GM10847 (cell line): ENCODE measurements around the gene TJAP1.

Source experiments
- POLR2A ChIP-seq: IDR thresholded peaks from 2 replicates; pipeline ENCODE4 v1.6.1; 2011; ENCODE audit not compliant: insufficient read length; ENCODE audit errors: extremely low read depth

Gene TJAP1, protein sequence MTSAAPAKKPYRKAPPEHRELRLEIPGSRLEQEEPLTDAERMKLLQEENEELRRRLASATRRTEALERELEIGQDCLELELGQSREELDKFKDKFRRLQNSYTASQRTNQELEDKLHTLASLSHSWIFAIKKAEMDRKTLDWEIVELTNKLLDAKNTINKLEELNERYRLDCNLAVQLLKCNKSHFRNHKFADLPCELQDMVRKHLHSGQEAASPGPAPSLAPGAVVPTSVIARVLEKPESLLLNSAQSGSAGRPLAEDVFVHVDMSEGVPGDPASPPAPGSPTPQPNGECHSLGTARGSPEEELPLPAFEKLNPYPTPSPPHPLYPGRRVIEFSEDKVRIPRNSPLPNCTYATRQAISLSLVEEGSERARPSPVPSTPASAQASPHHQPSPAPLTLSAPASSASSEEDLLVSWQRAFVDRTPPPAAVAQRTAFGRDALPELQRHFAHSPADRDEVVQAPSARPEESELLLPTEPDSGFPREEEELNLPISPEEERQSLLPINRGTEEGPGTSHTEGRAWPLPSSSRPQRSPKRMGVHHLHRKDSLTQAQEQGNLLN

GRCh38 chr6:43477235-43478007 is at the start of gene TJAP1:
TJAP1 (plus strand) TSS chr6:43477570; CDS start chr6:43499002, 21,432 bp downstream.
- TF ChIP-seq POLR2A: peak; percentile 88

- no peak for TF ChIP-seq POLR2A
Observed at GRCh38 chr6:43428112-43428570, 49.2 kb upstream of the TJAP1 start.

- TF ChIP-seq POLR2A: no peak
Observed at GRCh38 chr6:43428874-43429273, 48.5 kb upstream of the TJAP1 start.

- no peak for TF ChIP-seq POLR2A
Observed at GRCh38 chr6:43432009-43432945, 45.1 kb upstream of the TJAP1 start.

DNA sequence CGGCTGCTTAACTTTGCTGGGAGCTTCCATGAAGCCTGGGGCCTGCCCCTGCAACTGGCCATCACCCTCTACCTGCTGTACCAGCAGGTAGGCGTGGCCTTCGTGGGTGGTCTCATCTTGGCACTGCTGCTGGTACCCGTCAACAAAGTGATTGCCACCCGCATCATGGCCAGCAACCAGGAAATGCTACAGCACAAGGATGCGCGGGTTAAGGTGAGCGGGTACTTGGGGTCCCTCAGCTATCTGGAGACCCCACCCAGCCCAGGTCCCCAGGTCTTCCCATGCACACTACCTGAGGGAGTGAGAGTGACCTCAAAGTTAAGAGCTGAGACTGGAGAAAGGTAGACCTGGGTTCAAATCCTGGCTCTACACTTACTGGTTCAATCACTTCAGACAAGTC is 44.2 kb upstream of the TJAP1 start:
- TF ChIP-seq POLR2A: no peak

- no peak for TF ChIP-seq POLR2A
Observed at GRCh38 chr6:43434001-43434840, 43.1 kb upstream of the TJAP1 start.

DNA sequence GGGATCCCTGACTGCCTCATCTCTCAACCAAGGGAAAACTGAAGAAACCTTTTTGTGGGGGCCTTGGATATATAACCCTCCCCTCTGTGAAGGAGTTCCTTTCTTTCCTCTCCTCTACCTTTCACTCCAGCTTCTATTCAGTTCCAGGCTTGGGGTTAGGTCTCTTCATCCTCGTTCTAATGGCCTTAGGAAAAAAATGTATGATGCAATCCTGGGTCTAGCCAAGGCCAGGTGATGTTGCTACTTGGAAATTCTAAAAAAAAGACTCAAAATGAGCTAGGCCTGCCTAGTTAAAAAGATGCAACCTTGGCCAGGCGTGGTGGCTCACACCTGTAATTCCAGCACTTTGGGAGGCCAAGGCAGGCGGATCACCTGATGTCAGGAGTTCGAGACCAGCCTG is 42.4 kb upstream of the TJAP1 start:
- no peak for TF ChIP-seq POLR2A

DNA sequence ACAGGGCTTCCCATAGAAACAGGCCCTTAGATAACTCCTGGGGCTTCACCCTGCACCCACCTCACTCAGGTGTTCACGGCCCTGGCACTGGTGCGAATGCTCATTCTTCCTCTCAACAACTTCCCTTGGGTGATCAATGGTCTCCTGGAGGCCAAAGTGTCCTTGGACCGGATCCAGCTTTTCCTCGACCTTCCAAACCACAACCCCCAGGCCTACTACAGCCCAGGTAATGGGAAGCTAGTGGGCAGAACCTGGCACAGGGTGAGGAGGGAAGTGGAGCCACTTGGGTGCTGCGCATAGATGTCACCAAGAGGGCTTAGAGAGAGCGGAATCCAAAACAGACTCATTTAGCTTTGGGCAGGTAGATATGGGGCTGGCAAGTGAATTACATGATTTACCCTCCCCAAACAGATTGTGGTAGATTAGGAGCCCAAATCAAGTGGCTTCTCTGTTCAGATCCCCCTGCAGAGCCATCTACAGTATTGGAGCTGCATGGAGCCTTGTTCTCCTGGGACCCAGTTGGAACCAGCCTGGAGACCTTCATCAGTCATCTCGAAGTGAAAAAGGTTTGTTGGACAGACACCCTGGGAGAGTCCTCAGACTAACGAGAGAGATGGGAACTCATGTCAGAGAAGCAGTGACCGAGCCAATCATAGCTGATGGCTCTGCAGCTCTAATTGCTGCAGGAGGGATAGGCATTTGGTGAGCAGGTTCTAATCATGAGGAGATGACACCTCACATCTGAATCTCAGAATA is 41.5 kb upstream of the TJAP1 start:
- no peak for TF ChIP-seq POLR2A

GRCh38 chr6:43436577-43437282 is 40.6 kb upstream of the TJAP1 start:
- TF ChIP-seq POLR2A: no peak

DNA sequence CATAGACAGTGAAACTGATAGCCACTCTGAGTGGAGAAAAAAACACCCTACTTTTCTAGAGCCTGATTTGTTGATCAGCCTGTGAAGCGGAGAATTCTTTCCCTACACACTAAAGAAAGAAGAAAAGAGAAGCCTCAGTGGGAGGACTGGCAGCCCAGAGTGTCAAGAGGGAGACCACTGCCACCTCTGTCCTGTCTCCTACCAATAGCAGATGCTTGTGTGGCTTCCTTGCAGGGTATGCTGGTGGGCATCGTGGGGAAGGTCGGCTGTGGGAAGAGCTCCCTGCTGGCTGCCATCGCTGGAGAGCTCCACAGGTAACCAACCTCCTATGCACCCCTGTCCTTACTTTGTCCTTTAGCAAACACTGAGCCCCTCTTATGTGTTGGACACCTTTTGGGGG is 39.7 kb upstream of the TJAP1 start:
- no peak for TF ChIP-seq POLR2A

- TF ChIP-seq POLR2A: no peak
Observed at GRCh38 chr6:43442935-43443334, 34.4 kb upstream of the TJAP1 start.

- TF ChIP-seq POLR2A: no peak
Observed at GRCh38 chr6:43444036-43444435, 33.3 kb upstream of the TJAP1 start.

- no peak for TF ChIP-seq POLR2A
Observed at GRCh38 chr6:43444582-43444981, 32.8 kb upstream of the TJAP1 start.

- no peak for TF ChIP-seq POLR2A
Observed at GRCh38 chr6:43445576-43445975, 31.8 kb upstream of the TJAP1 start.
